HG02759 (cell line): ENCODE results near the gene ABCA6.
"Not testable (repeated sequence)": the region's sequence is repeated elsewhere in the genome, so short reads cannot be mapped to it uniquely, and the experiment has no call there.

Experiments
- ATAC-seq: cut with Tn5 transposase; IDR thresholded peaks from one replicate; pipeline ENCODE4 v1.9.1; 2021; ENCODE audit warnings: mild to moderate bottlenecking, moderate library complexity; ENCODE audit not compliant: unreplicated experiment

Gene ABCA6

GRCh38 chr17:69141431-69142174 lies at the start of gene ABCA6:
Gene ABCA6 (minus strand): TSS chr17:69141895. CDS start chr17:69140703, 1,192 bp downstream.
- ATAC-seq: no peak

- ATAC-seq: no peak
These were observed 47.1 kb upstream of the ABCA6 start for GRCh38 chr17:69188796-69189195.

DNA sequence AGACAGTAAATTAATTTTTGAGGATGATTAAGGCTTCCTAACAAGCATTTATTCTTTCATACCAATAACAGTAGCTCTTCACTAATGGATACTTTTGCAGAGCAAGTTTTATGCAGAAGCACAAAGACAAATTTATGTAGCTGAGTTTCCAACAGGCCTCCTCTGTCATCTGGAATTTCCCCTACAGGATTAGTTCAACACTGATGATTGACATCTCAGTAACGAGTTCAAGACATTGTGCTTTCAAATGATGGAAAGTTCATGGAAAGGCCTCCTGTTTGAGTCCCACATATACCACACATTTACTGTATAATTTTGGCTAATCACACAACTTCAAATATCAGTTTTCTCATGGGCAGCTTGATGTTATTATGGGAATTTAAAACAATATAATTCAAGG lies 46.4 kb upstream of the ABCA6 start:
- no peak for ATAC-seq

DNA sequence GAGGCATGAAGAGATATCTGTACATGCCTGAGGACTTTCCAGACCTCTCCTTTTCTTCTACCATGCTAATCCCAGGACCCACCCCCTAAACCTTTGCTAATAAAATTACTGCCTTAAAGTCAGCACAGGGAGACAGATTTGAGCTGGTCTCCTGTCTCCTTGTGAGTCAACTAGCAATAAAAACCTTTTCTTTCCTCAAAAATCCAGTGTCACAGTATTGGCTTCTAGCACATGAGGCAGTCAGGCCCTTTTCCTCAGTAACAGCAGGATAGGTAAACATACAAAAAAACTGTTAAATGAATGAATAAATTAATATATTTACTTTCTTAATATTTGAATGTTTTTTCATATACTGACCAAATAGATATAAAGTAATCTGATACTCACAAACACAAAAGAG lies 45.6 kb upstream of the ABCA6 start:
- no peak for ATAC-seq

GRCh38 chr17:69179227-69179952 lies 37.7 kb upstream of the ABCA6 start:
- peak; percentile 46 for ATAC-seq

DNA sequence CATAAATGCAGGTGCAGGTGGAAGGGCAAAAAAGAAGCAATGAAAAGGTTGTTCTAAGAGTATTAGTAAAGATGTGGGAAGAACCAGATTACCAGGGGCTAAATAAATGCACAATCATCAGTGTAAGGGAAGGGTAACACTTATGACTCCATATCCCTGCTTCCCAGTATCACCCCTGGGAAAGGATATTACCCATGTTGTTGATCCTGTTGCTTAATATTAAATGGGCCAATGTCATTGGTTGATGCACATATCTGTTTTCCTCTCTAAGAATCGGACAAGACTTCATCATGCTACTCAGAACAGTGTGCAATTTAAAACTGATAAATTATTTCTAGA lies 34.7 kb upstream of the ABCA6 start:
- ATAC-seq: no peak

DNA sequence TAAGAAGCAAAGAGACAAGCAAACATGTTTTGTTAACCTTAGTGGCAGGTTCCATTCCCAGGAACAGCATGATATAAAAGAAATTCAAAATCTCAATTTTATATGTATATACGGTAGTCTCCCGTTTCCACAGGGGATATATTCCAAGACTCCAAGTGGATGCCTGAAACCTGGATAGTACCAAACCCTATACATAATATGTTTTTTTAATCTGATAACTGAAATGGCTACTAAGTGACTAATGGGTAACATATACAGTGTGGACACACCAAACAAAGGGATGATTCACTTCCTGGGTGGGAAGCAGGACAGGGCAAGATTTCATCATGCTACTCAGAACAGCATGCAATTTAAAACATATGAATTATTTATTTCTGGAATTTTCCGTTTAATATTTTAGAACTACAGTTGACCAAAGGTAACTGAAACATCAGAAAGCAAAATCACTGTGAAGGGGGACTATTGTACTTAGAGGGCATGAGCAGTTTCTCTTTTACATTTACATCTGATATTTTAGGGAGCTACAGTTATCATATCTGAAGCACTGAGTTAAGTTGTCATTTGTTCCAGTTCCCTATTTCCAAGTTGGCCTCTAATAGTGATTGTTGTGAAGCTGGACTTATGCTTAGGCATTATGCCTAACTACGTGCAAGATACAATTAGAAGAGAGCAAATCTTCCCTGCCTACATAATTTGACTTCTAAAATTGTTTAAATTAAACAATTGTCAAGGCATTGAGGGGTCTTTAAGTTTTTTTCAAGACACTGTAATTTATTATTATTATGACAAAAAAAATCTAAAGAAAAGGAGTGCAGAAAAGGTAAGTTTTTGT lies 34.1 kb upstream of the ABCA6 start:
- no peak for ATAC-seq

DNA sequence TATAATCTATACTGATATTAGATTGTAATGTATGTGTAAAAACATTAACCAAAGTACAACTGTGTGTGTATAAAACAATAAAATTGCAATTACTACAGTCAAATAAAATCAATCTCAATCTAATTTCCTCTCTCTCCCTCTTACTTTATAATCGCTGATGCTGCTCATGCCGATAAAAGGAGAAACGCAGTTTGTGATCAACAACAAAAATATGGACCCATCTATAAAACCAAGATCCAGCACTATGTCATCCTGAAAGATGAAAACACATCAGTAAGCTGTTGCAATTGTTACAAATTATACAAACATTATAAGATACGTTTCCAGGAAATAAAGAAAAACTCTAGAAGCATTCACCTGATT lies 33.5 kb upstream of the ABCA6 start:
- ATAC-seq: no peak

DNA sequence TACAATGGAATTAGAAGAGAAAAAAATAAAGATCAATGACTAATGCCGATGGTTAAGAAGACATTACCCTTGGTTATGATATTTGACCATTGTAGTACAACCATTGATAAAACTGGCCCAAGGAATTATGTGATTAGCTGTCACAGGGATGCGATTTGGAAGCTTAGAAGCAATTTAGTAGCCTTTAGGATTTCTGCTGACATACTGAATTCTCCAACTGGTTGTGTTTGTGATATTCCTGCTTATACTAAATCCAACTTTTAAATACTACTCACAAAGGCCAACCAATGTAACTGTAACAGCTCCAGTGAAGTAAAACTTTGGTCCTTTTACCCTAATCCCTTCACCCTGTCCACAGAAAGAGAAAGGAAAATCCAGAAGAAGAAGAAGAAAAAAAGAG lies 31.4 kb upstream of the ABCA6 start:
- ATAC-seq: no peak

- no peak for ATAC-seq
These were observed 28.7 kb upstream of the ABCA6 start for GRCh38 chr17:69170377-69170776.

DNA sequence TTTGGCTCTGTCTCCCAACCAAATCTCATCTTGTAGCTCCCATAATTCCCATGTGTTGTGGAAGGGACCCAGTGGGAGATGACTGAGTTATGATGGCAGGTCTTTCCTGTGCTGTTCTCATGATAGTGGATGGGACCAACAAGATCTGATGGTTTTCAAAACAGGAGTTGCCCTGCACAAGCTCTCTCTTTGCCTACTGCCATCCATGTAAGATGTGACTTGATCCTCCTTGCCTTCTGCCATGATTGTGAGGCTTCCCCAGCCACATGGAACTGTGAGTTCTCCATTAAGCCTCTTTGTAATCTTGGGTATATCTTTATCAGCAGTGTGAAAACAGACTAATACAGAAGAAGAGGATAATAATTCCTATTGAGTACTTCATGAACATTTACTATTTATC lies 26.9 kb upstream of the ABCA6 start:
- ATAC-seq: not testable (repeated sequence)

- no peak for ATAC-seq
These were observed 25.3 kb upstream of the ABCA6 start for GRCh38 chr17:69166957-69167356.

DNA sequence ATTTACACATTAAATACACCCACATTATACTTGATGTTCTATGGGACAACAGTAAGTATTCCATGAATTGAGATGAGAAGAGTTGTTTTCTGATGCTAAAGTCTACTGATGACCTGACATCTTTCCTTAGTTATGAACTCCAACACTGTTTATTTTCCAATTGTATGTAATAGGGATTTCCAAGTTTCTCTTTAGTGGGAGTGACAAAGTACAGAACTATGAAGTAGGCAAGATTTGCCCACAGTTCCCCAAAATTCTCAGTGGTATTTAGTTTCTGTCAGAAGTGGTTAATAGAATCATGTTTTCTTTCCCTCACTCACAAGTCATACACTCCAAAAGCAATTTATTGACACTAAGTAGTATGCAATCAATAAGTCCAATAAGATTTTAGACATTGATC lies 22.5 kb upstream of the ABCA6 start:
- ATAC-seq: no peak

GRCh38 chr17:69159418-69159817 lies 17.7 kb upstream of the ABCA6 start:
- ATAC-seq: no peak

- ATAC-seq: no peak
These were observed 12.6 kb upstream of the ABCA6 start for GRCh38 chr17:69154267-69154666.

DNA sequence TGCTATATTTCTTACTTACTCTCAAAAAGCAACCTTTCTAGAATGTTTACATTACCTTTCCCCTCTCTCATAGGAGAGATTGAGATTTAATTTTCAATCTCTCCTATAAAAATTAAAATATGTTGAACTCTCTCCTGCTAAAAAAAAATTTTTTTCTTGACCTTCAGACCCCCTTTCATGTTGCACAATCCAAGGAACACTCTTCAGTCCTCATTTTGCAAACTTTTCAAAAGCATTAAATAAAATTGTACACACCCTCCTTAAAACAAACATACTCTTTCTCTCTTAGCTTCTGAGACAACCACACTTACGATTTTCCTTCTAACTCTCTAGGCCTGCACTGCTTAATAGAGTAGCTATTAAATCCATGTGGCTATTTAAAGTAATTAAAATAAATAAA lies 8.6 kb upstream of the ABCA6 start:
- no peak for ATAC-seq

GRCh38 chr17:69147460-69147859 lies 5.8 kb upstream of the ABCA6 start:
- no peak for ATAC-seq

GRCh38 chr17:69144331-69145255 lies 2.9 kb upstream of the ABCA6 start:
- no peak for ATAC-seq

DNA sequence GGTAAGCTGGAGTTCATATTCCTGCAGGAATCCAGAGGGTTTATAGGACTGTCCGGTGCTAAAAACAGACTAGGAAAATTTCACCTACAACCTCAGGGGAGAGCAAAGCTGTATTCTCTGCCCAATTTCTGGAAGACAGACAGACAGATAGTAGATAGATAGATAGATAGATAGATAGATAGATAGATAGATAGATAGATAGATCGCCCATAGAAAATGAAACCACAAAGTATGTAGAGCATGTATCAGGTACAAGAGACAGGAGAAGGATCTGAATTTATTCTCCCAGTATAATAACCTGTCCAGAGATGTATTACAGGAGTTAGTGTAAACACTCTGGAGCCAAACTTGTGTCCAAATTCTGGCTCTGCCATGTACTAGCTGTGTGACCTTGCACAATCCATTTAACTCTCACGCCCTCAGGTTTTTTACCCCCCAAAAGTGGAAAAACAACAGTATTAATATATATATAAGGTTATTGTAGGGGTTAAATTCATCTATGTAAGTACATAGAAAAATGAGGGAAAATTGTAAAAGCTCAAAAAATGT lies 2.1 kb upstream of the ABCA6 start:
- ATAC-seq: no peak

- ATAC-seq: no peak
These were observed 1.5 kb upstream of the ABCA6 start for GRCh38 chr17:69143151-69143550.
